ENCODE results near the gene CAMTA1.

GRCh38 chr1:7500381-7501083, 715.3 kb downstream of the CAMTA1 start:
- TF ChIP-seq CTCF (tag by site-specific recombination; IDR thresholded peaks at IDR 0.05) (no peak), ZNF510 (tag by site-specific recombination; IDR thresholded peaks at IDR 0.05; ENCODE audit: insufficient replicate concordance) (no peak), SCRT1 (tag by site-specific recombination; IDR thresholded peaks at IDR 0.05; ENCODE audit: borderline replicate concordance) (no peak), ZNF350 (tag by site-specific recombination; IDR thresholded peaks at IDR 0.05) (no peak), TSHZ1 (tag by site-specific recombination; IDR thresholded peaks at IDR 0.05; ENCODE audit: borderline replicate concordance) (no peak), PATZ1 (tag by site-specific recombination; IDR thresholded peaks at IDR 0.05) (no peak), YY2 (tag by site-specific recombination; IDR thresholded peaks at IDR 0.05) (no peak), SALL2 (tag by site-specific recombination; IDR thresholded peaks at IDR 0.05; ENCODE audit: borderline replicate concordance) (no peak)

All from HEK293 (cell line).